ENCODE data around the gene ZNF385B. TPM values are rescaled to one million over a fixed set of nuclear protein-coding genes. Genes with fewer than 3 reads are reported as not detected.

The ZNF385B gene
- total and polyA plus RNA-seq, 2 donors (not counting 1 experiment from before 2014, with no cell fraction given) = not detected

- Histone ChIP-seq H3K9me3 (ENCODE audit: control extremely low read depth in 1 of 3, control insufficient read depth in 2 of 3, insufficient read depth in 1 of 3, low read length in 2 of 3) (no peaks in the 10 kb centered on the region), H3K27ac (ENCODE audit: low read length in 2 of 2) (no peak overlapping the region), H3K27me3 (replicated peaks in 1 of 4; ENCODE audit: control extremely low read depth in 1 of 4, control insufficient read depth in 3 of 4, insufficient read depth in 4 of 4, low read length in 3 of 4) (no peaks in the 10 kb centered on the region), H3K36me3 (replicated peaks in 1 of 2; ENCODE audit: control extremely low read depth in 1 of 2, control insufficient read depth in 1 of 2, extremely low read depth in 1 of 2, insufficient read depth in 2 of 2, low read length in 1 of 2) (no peaks in the 10 kb centered on the region), H3K9ac (ENCODE audit: low read length) (no peak overlapping the region), H3K79me2 (ENCODE audit: control insufficient read depth, insufficient read depth, low read length) (no peaks in the 10 kb centered on the region), H2AFZ (ENCODE audit: insufficient read depth, low read depth, low read length, poor library complexity, severe bottlenecking) (no peak overlapping the region), H3K4me1 (ENCODE audit: control insufficient read depth in 2 of 2, insufficient read depth in 2 of 2, low read length in 2 of 2) (no peaks in the 10 kb centered on the region), H4K20me1 (ENCODE audit: control insufficient read depth, insufficient read depth, low read length, poor library complexity, severe bottlenecking) (no peaks in the 10 kb centered on the region), H3K4me2 (replicated peaks; ENCODE audit: low read depth, low read length, poor library complexity, severe bottlenecking) (no peak overlapping the region), H3K4me3 (ENCODE audit: control extremely low read depth in 1 of 5, extremely low read depth in 1 of 5, insufficient read depth in 1 of 5, low read depth in 2 of 5, low read length in 4 of 5) (no peak overlapping the region)
- DNase-seq (no peak), ATAC-seq (ENCODE audit: low read depth) (no peak)
- H3K9me3 Mint-ChIP-seq (ENCODE audit: insufficient read depth) = no peaks in the 10 kb centered on the region
- intact Hi-C loops (cut with micrococcal nuclease) = no loop called here
- POLR2A ChIA-PET = no interaction called here
- H3K27me3 Mint-ChIP-seq = peaks cover 11% of the 10 kb centered on the region
- H3K4me1 Mint-ChIP-seq = no peaks in the 10 kb centered on the region
- 30% methylated on average over 1 of the region's 1 CpG for WGBS (ENCODE audit: insufficient coverage)
- CTCF ChIA-PET = no interaction called here
- H3K27ac Mint-ChIP-seq = no peak overlapping the region
- TF ChIP-seq CTCF (IDR thresholded peaks at IDR 0.05) = no peak
- no peak for TF ChIP-seq EZH2 (IDR thresholded peaks at IDR 0.05; ENCODE audit: borderline replicate concordance, insufficient read depth, low read depth, low read length, poor library complexity, severe bottlenecking)
- no peak overlapping the region for H3K4me3 Mint-ChIP-seq
These were observed 249.3 kb downstream of the ZNF385B start for GRCh38 chr2:179612108-179612507.

GRCh38 chr2:179606141-179606540, 255.3 kb downstream of the ZNF385B start:
- no peak for TF ChIP-seq EZH2 (IDR thresholded peaks at IDR 0.05; ENCODE audit: borderline replicate concordance, insufficient read depth, low read depth, low read length, poor library complexity, severe bottlenecking)
- TF ChIP-seq CTCF (IDR thresholded peaks at IDR 0.05) = no peak
- H3K4me2 ChIP-seq (replicated peaks; ENCODE audit: low read depth, low read length, poor library complexity, severe bottlenecking) = no peak overlapping the region
- POLR2A ChIA-PET = no interaction called here
- no peaks in the 10 kb centered on the region for H3K4me1 ChIP-seq (ENCODE audit: control insufficient read depth in 2 of 2, insufficient read depth in 2 of 2, low read length in 2 of 2)
- H3K9me3 ChIP-seq (ENCODE audit: control extremely low read depth in 1 of 3, control insufficient read depth in 2 of 3, insufficient read depth in 1 of 3, low read length in 2 of 3) = no peaks in the 10 kb centered on the region
- H3K27ac Mint-ChIP-seq = no peak overlapping the region
- H3K4me3 ChIP-seq (ENCODE audit: control extremely low read depth in 1 of 5, extremely low read depth in 1 of 5, insufficient read depth in 1 of 5, low read depth in 2 of 5, low read length in 4 of 5) = no peak overlapping the region
- intact Hi-C loops (cut with micrococcal nuclease) = no loop called here
- H3K4me1 Mint-ChIP-seq = no peaks in the 10 kb centered on the region
- no peak for ATAC-seq (ENCODE audit: low read depth)
- no peak overlapping the region for H3K27ac ChIP-seq (ENCODE audit: low read length in 2 of 2)
- WGBS (ENCODE audit: insufficient coverage) = no CpG with 5 or more reads among the region's 2 CpGs
- CTCF ChIA-PET = no interaction called here
- H4K20me1 ChIP-seq (ENCODE audit: control insufficient read depth, insufficient read depth, low read length, poor library complexity, severe bottlenecking) = no peaks in the 10 kb centered on the region
- H3K4me3 Mint-ChIP-seq = no peak overlapping the region
- H3K27me3 ChIP-seq (replicated peaks in 1 of 4; ENCODE audit: control extremely low read depth in 1 of 4, control insufficient read depth in 3 of 4, insufficient read depth in 4 of 4, low read length in 3 of 4) = no peaks in the 10 kb centered on the region
- H3K9ac ChIP-seq (ENCODE audit: low read length) = no peak overlapping the region
- peaks cover 4% of the 10 kb centered on the region for H3K27me3 Mint-ChIP-seq
- H2AFZ ChIP-seq (ENCODE audit: insufficient read depth, low read depth, low read length, poor library complexity, severe bottlenecking) = no peak overlapping the region
- DNase-seq = no peak
- no peaks in the 10 kb centered on the region for H3K79me2 ChIP-seq (ENCODE audit: control insufficient read depth, insufficient read depth, low read length)
- H3K9me3 Mint-ChIP-seq (ENCODE audit: insufficient read depth) = no peaks in the 10 kb centered on the region
- no peaks in the 10 kb centered on the region for H3K36me3 ChIP-seq (replicated peaks in 1 of 2; ENCODE audit: control extremely low read depth in 1 of 2, control insufficient read depth in 1 of 2, extremely low read depth in 1 of 2, insufficient read depth in 2 of 2, low read length in 1 of 2)

All from B cell (primary cell).